GM11168 (cell line): ENCODE results near the gene BICDL2.
"Not testable (repeated sequence)": the region's sequence is repeated elsewhere in the genome, so short reads cannot be mapped to it uniquely, and the experiment has no call there.

Source experiments
- in situ Hi-C: fragments of 300-500 bp; cut with MboI; formaldehyde crosslinking; loops from one replicate; pipeline ENCODE4 v1.12.0; 2022; ENCODE audit warnings: low sequenced_read_pairs; ENCODE audit not compliant: unreplicated experiment

Gene BICDL2, protein sequence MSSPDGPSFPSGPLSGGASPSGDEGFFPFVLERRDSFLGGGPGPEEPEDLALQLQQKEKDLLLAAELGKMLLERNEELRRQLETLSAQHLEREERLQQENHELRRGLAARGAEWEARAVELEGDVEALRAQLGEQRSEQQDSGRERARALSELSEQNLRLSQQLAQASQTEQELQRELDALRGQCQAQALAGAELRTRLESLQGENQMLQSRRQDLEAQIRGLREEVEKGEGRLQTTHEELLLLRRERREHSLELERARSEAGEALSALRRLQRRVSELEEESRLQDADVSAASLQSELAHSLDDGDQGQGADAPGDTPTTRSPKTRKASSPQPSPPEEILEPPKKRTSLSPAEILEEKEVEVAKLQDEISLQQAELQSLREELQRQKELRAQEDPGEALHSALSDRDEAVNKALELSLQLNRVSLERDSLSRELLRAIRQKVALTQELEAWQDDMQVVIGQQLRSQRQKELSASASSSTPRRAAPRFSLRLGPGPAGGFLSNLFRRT

DNA sequence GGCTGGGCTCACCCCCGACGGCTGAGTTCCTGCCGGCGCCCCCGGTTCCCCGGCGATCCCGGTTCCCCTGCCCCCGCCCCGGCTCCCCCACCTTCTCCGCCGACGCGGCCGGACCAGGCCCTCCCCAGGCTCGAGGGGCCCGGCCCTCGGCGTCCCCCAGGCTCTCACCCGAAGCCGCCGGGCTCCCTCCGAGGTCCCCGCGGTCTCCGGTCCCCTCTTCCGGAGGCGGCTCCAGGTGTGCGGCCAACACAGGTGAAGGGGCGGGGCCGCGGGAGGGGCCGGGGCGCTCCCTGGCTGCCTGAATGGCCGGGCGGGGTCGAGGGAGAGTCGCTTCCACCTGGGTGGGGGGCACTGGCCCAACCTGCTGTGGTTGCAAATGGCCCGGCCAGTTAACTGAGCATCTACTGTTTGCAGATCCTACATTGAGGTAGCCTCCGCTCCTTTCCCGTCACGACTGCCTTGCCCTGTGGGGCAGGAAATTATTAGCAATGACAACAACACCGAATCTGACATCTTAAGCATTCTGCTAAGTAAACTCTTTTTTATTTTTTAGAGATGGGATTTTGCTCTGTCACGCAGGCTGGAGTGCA lies at the start of gene BICDL2:
Gene BICDL2, minus strand, starts transcription at position 219 of the 590 bp plus-strand sequence. CDS start 1,448 bp downstream, outside the sequence.
- in situ Hi-C loops, result no loop called here

- in situ Hi-C loops, result no loop called here
These were observed 49.3 kb upstream of the BICDL2 start for GRCh38 chr16:3085868-3086595.

DNA sequence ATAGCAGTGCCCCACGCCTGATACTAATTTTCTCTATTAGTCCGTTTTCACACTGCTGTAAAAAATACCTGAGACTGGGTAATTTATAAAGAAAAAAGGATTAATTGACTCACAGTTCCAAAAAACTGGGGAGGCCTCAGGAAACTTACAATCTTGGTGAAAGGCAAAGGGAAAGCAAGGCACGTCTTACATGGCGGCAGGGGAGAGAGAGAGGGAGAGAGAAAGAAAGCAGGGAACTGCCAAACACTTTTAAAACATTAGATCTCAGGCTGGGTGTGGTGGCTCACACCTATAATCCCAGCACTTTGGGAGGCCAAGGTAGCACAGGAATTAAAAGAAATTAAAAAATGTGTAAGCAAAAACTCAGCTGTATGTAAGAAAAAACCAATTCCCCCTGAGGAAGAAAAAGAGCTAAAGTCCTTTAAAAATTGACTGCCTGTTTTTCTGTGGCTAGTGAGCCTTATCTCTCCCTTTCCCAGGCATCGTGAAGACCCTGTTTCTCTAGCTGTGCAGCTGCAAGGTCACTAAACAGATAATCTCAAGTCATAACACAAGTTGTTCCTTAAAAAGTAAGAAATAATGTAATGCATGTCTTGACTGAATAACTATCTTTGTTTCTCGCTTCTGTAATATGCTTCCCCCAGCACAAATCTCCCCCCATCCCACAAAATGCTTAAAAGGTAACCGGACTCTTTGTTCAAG lies 48.4 kb upstream of the BICDL2 start:
- in situ Hi-C loops, result no loop called here

DNA sequence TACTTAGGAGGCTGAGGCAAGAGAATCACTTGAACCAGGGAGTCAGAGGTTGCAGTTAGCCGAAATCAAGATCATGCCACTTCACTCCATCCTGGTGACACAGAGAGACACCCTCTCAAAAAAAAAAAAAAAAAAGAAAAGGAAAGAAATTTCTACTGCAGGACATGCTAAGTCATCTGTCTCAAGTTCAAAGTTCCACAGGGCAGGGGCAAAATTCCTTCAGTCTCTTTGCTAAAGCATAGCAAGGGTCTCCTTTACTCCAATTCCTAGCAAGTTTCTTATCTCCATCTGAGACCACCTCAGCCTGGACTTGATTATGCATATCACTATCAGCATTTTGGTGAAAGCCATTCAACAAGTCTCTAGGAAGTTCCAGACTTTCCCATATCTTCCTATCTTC lies 47.7 kb upstream of the BICDL2 start:
- in situ Hi-C loops, result no loop called here

GRCh38 chr16:3083408-3083807 lies 46.7 kb upstream of the BICDL2 start:
- in situ Hi-C loops, result not testable (repeated sequence)

GRCh38 chr16:3081957-3082356 lies 45.2 kb upstream of the BICDL2 start:
- in situ Hi-C loops, result not testable (repeated sequence)

- in situ Hi-C loops, result no loop called here
These were observed 43.3 kb upstream of the BICDL2 start for GRCh38 chr16:3080024-3080423.

DNA sequence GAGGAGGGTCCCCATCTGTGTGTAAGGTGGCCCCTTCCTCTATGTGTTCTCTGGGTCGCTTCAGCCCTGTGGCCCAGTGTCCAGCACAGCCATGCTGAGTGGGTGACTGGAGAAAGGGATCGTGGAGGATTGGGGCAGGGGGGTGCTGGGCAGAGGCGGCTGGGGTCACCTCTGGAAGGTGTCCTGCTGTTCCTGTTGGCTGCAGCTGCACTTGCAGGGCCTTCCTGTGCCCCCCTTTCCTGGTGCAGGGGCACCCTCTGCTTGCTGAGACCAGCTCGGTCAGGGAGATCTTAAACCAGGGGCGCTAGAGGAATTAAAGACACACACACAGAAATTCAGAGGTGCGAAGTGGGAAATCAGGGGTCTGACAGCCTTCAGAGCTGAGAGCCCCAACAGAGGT lies 39.8 kb upstream of the BICDL2 start:
- in situ Hi-C loops, result no loop called here

GRCh38 chr16:3075946-3076345 lies 39.2 kb upstream of the BICDL2 start:
- in situ Hi-C loops, result not testable (repeated sequence)

DNA sequence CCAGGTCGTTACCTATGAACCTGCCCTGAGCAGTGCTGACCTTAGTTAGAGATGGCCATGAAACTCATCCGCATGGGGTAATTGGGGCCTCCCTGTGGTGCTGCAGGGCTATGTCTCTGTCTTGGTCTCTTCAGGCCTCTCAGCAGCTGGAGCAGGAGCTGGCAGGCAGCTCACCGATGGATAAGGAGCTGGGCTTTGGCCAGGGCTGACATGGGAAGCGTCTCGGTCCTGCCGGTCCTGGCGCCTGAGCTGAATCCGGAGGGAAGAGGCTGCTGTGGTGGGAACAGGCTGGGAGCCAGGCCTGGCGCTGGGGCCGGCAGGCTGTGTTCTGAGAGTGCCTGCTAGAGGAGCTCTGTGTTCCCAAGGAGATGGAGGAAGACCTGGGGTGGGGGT lies 38.8 kb upstream of the BICDL2 start:
- in situ Hi-C loops, result no loop called here

DNA sequence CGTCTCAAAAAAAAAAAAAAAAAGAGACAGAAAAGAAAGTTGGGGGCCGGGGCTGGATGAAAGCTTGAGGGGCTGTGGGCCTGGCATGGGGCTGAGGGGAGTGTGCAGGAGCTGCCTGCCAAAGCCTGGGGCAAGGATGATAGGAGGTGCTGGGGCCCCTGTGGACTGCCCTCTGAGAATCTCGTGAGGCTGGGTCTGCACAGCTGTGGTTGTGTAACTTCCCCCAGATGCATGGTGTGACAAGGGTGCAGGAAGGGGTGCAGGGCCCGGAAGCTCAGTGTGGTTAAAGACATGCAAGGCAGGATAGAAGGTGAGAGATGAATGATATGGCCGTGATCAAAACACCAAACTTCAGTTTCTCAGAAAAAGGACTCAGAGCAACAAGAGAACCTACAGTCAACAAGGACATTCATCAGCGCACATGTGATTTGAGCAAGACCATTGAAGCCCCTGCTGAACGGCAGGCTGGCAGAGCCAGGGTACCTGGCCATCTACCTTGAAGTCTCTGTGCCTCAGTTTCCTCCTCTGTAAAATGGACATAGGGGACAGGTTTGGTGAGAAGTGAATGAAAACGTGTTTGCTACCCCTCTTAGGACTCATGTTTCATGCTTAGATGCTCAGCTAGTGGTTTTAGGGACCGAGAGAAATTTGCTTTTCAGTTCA lies 38.2 kb upstream of the BICDL2 start:
- in situ Hi-C loops, result no loop called here

GRCh38 chr16:3073448-3073847 lies 36.7 kb upstream of the BICDL2 start:
- in situ Hi-C loops, result no loop called here

DNA sequence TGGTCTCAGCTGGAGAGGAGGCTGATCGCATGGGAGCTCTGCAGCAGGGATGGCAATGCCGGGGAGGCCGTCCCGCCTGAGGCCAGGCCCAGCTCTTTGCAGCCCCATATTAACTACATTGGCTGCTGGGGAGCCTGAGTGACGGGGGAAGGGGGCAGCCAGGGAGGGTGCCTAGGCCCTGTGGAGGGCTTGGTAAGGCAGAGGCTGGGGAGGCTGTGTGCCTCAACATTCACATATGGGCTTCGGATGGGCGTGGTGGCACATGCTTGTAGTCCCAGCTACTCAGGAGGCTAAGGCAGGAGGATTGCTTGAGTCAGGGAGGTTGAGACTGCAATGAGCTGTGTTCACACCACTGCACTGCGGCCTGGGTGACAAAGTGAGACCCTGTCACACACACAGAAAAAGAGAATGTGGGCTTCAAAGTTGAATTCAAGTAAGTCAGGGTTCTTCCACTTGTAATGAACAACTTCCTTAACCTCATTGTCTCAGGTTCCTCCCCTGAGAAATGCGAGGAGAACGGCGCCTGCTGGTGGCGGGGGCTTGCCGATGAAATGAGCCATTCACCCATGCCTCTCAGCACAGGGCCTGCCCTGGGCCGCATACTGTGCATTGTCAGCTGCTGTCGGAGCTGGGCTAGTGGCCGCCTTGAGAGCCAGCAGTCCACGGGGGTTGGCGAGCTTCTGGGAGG lies 36.0 kb upstream of the BICDL2 start:
- in situ Hi-C loops, result not testable (repeated sequence)

GRCh38 chr16:3072148-3072547 lies 35.4 kb upstream of the BICDL2 start:
- in situ Hi-C loops, result not testable (repeated sequence)

- in situ Hi-C loops, result no loop called here
These were observed 34.9 kb upstream of the BICDL2 start for GRCh38 chr16:3071655-3072054.

DNA sequence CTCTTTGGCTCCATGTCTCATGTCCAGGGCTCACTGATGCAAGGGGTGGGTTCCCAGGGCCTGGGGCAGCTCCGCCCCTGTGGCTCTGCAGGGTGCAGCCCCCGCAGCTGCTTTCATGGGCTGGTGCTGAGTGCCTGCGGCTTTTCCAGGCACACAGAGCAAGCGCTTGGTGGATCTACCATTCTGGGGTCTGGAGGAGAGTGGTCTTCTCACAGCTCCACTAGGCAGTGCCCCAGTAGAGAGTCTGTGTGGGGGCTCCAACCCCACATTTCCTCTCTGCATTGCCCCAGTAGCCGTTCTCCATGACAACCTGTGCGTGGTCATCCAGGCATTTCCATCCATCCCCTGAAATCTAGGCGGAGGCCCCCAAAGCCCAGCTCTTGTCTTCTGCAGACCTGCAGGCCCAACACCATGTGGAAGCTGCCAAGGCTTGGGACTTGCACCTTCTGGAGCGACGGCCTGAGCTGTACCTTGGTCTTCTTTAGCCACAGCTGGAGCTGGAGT lies 33.9 kb upstream of the BICDL2 start:
- in situ Hi-C loops, result no loop called here

- in situ Hi-C loops, result not testable (repeated sequence)
These were observed 32.4 kb upstream of the BICDL2 start for GRCh38 chr16:3069146-3069545.

DNA sequence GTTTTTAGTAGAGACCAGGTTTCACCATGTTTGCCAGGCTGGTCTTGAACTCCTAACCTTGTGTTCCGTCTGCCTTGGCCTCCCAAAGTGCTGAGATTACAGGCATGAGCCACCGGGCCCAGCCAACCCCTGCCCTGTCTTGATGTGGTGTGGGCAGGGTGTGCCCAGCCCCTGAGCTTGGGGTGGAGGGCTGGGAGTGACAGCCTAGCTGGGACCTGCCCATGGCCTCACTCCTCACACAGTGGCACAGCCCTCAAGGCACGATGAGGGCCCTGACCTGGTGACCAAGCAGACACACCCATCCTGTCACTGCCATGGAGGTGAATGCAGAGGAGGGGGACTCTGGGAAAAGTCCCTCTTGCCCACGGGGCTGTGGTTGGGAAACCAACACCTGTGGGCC lies 31.7 kb upstream of the BICDL2 start:
- in situ Hi-C loops, result no loop called here

- in situ Hi-C loops, result no loop called here
These were observed 29.6 kb upstream of the BICDL2 start for GRCh38 chr16:3066440-3066748.
